Body of pancreas (tissue), 4 donors: ENCODE results near the gene SHROOM2.

Source experiments
- POLR2A ChIP-seq, 3 donors: fragments of 450-650 bp; IDR thresholded peaks; one replicate each; pipeline ENCODE4 v1.6.1; 2016; ENCODE audit warnings: antibody characterized with exemption in 3 of 3, mild to moderate bottlenecking in 2 of 3
- TF ChIP-seq, protein P1 (sequence below), 7 experiments: fragments of 450-650 bp in 4 of 7; fragments of 200-600 bp in 3 of 7; sonication (generic) in 3 of 7; IDR thresholded peaks; one replicate each; pipeline ENCODE4 v1.5.1; 2016 to 2019; ENCODE audit warnings: antibody characterized with exemption in 7 of 7

DNA sequence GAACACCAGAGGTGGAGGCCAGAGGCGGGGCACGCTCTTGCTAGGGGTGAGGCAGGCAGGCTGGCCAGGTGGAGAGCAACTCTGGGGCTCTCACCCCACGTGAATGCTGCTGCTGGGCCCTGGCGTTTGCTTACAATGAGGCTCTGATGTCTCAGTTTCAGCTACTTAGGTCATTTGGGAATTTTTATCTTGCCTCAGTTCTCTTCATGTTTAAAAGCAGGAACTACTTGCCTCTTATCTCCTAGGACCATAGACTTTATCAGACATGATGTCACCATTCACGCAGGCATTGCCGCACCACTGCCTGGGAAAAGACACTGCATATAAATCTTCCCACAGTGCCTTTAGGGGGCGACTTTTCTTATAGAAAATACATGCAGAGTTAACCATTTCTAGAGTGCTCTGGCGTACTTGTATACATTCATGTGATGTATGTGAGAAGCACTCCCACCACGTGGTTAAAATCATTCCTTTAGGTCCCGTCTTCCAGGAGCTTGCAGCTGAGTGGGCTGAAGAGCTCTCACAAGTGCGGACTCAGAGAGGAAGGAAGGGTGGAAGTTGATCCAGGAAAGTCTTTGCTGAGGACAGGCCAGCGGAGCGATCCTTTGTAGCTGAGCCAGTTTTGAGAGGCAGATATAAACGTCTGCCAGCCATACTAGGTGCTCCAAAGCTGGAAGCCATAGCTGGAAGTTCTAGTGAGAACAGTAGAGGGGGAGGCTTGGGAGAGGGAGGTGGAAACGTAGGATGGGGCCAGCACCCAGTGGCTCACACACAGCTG, 96.6 kb downstream of the SHROOM2 start:
- TF ChIP-seq POLR2A (IDR thresholded peaks at IDR 0.05) = no peak
- TF ChIP-seq, protein P1, sequence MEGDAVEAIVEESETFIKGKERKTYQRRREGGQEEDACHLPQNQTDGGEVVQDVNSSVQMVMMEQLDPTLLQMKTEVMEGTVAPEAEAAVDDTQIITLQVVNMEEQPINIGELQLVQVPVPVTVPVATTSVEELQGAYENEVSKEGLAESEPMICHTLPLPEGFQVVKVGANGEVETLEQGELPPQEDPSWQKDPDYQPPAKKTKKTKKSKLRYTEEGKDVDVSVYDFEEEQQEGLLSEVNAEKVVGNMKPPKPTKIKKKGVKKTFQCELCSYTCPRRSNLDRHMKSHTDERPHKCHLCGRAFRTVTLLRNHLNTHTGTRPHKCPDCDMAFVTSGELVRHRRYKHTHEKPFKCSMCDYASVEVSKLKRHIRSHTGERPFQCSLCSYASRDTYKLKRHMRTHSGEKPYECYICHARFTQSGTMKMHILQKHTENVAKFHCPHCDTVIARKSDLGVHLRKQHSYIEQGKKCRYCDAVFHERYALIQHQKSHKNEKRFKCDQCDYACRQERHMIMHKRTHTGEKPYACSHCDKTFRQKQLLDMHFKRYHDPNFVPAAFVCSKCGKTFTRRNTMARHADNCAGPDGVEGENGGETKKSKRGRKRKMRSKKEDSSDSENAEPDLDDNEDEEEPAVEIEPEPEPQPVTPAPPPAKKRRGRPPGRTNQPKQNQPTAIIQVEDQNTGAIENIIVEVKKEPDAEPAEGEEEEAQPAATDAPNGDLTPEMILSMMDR (IDR thresholded peaks at IDR 0.05) = no peak
